Myocyte (in vitro differentiated cells): Measurements from ENCODE around the gene ASTN2. TPM values are rescaled to one million over a fixed set of nuclear protein-coding genes. Genes with fewer than 3 reads are reported as not detected.

Source experiments
- DNase-seq: peaks from one replicate; pipeline ENCODE4 v3.0.0-alpha.2; 2012; ENCODE audit warnings: low read depth
- total RNA-seq: library from RNA; depleted of rRNA; stranded (reverse); fragments of >200 nt; gene quantifications from 2 replicates; pipeline ENCODE4 v1.2.3, GENCODE V29; 2014

ASTN2 gene
- total RNA-seq, 1 donor from 2014 or later = 25.3 TPM

GRCh38 chr9:117029341-117029740, 385.5 kb downstream of the ASTN2 start:
- peak; percentile 78 for DNase-seq

DNA sequence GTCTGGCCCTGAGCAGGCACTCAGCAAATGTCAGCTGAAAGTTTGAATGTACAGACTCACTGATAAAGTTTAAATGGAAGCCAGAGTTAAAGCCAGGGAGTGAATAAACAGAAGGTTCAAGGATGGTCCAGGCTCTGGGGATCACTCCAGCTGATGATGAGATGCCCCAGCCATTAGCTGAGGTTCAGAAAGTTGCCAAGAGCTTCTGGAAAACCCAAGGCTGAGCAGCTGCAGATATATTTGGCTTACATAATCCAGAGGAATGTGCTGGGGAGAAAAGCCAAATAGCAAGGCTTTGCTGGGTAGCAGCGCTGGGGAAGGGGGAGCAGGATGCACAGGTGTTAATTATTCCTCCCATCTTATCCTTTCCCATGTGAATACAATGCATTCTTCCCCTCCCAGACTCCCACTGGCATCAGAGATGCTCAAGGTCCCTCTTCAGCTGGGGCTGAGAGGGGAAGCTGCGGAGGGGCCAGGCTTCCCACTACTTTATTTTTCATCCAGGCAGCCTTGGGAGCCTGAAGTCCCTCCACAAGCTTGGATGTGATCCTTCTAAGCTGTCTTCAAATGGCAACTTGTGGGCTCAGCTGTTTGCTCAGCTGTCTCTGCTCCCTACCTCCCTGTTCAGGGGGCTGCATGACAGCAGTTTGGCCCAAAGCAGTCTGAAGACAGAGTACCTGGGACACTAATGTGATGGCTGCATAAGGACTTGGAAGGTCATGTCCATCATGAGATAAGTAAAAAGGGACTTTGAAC, 386.6 kb downstream of the ASTN2 start:
- DNase-seq = peak; percentile 95

GRCh38 chr9:117021906-117022305, 393.0 kb downstream of the ASTN2 start:
- DNase-seq = no peak

DNA sequence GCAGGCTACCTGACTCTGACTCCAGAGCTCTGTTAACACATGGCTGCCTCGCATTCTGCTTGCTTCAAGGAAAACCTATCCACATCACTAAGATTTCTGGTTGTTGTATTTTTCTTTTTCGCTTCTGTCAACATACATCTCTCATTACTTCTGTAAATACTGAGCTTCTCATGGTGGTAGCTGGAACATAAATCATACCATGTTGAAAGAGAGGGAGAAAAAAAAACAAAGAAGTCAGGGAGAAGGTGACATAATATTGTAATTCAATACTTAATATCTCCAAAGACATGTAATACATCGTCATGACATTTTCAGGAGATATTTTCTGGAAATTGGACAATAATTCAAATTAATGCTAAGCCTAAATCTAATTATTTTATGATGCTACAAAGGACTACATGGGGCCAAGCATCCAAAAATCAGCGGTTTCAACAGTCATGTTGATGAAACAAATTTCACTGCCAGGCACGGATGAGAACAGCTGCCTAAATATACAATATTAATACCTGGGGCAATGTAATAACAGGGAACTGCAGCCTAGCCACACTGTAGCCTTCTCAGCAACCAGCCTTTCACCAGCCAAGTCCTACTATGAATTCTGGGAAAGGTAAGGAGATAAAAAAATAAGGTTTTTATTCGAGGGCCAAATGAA, 395.8 kb downstream of the ASTN2 start:
- no peak for DNase-seq

DNA sequence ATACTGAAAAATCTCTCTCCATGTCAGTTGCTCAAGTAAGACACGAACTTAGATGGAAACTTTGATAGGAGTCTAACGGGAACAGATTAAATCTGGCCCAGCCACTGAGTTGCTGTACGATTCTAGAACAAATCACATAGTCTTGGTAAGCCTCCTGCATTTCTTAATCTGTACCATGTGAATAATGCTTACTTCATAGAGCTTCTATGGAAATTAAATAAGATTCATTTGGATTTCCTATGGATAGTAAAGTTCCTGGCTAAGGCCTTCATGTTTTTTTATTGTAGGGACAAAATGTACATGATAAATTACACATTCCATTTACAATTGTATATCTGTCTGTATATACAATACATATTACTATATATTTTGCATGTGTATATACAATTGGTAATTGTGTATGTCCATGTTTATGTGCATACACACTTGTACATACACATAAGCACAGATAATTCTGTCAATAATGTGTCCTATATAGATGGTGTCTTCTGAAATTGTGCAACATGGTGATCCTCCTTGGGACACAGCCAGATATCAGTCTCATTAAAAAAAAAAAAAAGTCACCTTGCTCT, 397.4 kb downstream of the ASTN2 start:
- no peak for DNase-seq

DNA sequence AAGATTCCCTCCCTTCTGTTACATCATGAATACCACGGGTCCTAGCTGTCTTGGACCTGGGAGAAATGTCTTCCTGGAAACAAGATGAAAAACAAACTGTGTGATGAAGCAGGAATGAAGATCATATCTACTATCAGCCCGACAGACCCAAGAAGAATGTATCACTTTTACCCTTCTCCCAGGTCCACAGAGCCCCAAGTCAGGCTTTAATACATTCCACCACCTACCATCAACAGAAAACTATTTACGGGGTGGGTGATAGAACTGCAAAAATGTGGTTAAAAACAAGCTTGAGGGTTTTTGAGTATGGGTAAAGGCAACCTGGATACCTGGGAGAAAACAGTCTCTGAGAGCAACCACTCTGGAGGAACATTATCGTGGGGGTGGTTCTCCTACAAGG, 400.8 kb downstream of the ASTN2 start:
- DNase-seq = no peak

DNA sequence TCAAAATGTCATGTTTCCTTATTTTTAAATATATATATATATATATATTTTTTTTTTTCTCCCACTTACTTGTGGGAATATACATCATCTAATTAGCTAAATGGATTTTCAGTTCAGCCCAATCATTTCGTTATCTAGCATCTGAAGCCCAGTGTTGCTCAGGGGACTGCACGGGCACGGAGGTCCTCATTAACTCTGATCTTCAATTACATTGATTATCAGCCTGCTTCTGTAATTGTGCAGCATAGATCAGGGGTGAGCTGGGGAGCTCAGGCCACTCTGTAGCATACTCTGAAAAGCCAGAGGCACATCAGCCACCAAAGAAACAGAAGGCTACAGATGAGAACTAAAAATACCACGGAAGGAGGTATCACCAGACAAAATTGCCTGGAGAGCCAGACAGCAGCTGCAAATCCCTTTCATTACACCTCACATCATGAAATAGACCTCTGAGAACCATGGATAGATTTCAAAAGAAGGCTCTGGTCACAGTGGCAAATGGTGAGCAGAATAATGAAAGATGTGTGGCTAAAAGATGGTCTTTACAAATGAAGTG, 401.3 kb downstream of the ASTN2 start:
- peak; percentile 87 for DNase-seq

GRCh38 chr9:117010061-117010460, 404.8 kb downstream of the ASTN2 start:
- no peak for DNase-seq

GRCh38 chr9:117008876-117009275, 406.0 kb downstream of the ASTN2 start:
- no peak for DNase-seq

GRCh38 chr9:117008461-117008860, 406.4 kb downstream of the ASTN2 start:
- DNase-seq = no peak

DNA sequence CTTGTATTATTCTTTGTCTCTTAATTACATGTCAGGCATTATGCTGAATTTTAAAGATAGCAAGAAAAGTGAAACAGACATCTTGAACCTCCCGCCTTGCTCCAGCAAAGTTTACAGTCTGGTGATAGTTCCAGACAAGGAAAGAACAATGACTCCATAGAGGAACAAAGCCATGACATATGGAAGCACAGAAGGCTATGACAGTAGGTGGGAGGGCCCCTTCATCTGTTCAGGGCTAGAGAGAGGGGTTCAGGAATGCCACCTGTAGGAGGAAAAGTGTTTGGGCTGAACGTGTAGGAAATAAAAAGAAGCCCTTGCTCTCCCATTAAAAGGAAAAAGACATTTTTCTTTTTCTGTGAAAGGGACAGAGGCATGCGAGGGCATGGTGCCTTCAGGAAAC, 412.2 kb downstream of the ASTN2 start:
- DNase-seq = no peak

GRCh38 chr9:117000834-117001233, 414.0 kb downstream of the ASTN2 start:
- no peak for DNase-seq

DNA sequence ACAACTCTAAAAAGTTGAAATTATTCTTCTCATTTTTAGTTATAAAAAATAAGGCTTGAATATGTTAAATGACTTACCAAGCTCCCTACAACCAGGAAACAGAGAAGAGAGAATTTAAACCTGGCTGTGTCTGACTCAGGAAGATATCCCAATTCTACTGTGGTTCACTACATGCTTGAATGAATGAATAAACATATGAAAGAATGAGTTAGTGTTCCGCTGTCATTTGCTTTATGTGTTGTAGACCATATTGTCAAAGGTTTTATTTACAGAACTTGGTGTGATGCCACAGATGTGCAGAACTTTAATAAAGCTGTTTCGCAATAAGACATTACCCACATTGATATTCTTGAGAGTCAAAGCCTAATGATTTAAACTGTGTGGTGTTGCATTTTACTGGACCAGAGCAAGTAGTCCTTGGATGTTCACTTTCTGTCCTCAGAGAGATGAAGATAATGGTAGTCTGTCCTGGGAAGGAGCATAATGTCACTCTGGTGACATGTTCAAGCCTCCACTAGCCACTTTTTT, 414.6 kb downstream of the ASTN2 start:
- DNase-seq = no peak

DNA sequence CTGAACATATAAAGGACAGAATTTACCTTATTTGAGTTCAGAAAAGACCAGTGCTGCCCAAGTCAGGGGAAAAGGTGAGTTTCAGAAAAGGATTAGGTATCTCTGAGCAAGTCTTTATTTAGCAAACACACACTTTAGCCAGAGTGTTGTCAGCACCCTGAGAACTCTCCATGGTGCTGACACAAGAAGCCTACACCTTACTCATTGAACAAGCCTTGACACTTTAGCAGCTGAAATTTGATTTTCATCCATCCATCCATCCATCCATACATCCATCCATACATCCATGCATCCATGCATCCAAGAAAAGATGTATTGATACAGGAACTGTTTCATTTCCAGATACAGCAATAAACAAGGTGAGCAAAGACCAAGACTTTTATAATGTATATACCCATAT, 416.6 kb downstream of the ASTN2 start:
- DNase-seq = peak; percentile 63

GRCh38 chr9:116992865-116993264, 422.0 kb downstream of the ASTN2 start:
- no peak for DNase-seq

GRCh38 chr9:116991051-116991450, 423.8 kb downstream of the ASTN2 start:
- DNase-seq = peak; percentile 40

DNA sequence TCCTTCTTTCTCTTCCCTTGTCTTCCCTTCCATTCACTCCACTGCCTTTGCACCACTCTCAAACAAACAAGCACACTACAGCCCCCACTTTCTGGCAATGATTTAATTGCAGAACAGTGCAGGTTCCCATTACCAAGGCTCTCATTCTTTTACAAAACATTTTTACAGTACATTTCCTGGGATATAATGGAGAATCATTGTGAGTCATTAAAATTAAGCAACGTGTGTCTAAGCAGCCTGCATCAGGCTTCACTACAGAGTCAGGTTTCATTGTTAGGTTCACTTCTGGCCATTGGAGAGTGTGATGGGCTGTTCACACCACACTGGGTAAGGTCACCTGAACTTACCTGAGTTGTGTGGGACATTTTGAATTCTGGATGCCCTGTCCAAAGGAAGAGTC, 424.3 kb downstream of the ASTN2 start:
- DNase-seq = no peak

DNA sequence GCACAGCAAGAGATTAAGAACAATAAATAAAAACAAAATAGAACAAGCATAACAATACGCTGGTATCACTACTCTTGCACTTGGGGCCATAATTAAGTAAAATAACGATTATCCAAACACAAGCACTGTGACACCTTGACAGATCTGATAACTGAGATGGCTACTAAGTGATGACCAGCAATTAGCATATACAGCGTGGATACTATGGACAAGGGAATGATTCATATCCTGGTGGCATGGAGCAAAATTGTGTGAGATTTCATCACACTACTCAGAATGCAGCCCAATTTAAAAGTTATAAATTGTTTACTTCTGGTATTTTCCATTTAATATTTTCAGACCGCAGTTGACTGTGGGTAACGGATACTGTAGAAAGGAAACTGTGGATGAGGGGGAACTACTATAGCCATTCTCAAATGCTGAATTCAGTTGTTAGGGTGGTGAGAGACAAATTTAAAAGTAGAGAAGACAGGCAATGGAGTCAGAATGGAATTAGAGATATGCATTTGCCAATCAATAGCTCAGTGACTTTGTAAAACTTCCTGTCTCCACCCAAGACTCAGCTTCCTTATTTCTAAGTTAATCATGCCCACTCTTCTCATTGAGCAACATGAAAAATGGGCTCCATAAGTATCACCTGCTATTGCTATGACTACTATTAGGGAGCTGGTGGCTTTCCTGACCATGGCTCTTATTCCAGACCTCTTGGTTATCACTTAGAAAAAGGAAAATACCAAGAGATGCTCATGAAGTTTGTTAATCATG, 427.0 kb downstream of the ASTN2 start:
- no peak for DNase-seq

DNA sequence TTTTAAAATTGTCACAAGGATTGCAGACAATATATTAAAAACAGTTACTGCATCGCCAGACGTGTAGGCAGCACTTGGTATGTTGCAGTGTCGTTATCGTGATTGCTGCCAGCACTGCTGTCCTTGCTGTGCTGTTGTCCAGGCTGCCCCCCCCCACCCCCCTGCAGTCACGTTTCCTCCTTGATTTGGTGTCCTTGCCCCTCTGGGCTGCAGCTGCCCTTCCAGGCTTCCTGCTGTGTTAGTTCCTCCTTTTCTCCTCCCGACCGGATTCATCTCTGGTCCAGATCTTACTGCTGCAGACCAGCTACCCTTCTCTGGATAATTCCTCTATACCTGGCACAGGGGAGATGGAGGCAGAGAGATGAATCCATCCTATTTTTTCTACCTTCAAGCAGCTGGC, 428.8 kb downstream of the ASTN2 start:
- DNase-seq = no peak

DNA sequence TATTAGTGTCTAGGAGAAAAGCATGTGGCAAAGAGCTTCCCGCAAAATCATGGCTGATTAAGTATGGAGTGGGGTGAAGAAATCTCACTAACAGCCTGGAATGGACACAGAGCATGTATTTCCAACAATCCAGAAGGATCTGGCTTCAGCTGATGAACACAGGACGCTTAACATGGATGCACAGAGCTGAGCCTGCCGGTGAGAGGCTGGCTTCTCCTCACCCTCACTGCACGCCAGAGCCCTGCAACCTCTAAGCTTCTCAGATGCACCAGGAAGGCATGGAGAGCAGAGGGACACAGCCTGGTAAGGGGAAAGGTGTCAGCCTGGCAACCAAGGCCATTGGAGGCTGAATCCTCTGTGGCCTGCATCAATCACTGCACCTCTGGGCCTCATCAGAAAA, 429.3 kb downstream of the ASTN2 start:
- no peak for DNase-seq

GRCh38 chr9:116984111-116984510, 430.7 kb downstream of the ASTN2 start:
- peak; percentile 70 for DNase-seq
